ENCODE data around the gene NUBP2.

Gene NUBP2

GRCh38 chr16:1760911-1761310, 21.8 kb upstream of the NUBP2 start:
- Histone ChIP-seq H3K9ac (ENCODE audit: low read depth, low read length) (no peak overlapping the region), H3K36me3 (ENCODE audit: insufficient read depth, low read length) (peaks cover 11% of the 10 kb centered on the region; the same call in 1 of the 2 replicates), H3K27me3 (ENCODE audit: insufficient read depth, low read length) (no peaks in the 10 kb centered on the region), H3K4me1 (ENCODE audit: insufficient read depth, low read length) (no peaks in the 10 kb centered on the region), H3K4me3 (ENCODE audit: low read length) (no peak overlapping the region), H3K9me3 (ENCODE audit: insufficient read depth, low read depth, low read length) (no peaks in the 10 kb centered on the region), H3K27ac (ENCODE audit: low read depth, low read length) (no peak overlapping the region)
- 94% methylated on average over 15 of the region's 15 CpGs for WGBS

DNA sequence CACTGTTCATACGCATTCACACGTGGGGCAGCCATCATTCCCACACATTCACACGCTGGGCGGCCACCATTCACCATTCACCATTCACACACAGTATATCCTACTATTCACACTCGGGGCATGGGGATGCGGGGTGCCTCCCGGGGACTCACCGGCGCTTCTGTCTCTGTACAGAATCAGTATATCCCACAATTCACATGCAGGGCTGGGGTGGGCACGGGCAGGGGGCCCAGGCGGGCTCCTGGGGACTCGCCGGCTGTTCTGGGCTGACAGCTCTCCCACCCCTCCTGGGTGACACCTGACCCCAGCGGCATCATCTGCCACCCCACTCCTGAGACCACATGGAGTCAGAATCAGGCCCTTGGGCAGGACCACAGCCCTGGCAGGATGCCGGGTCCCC, 21.0 kb upstream of the NUBP2 start:
- Histone ChIP-seq H3K4me1 (ENCODE audit: insufficient read depth, low read length) (no peaks in the 10 kb centered on the region), H3K4me3 (ENCODE audit: low read length) (no peak overlapping the region), H3K36me3 (ENCODE audit: insufficient read depth, low read length) (peaks cover 11% of the 10 kb centered on the region; the same call in 1 of the 2 replicates), H3K27me3 (ENCODE audit: insufficient read depth, low read length) (no peaks in the 10 kb centered on the region), H3K27ac (ENCODE audit: low read depth, low read length) (no peak overlapping the region), H3K9ac (ENCODE audit: low read depth, low read length) (no peak overlapping the region), H3K9me3 (ENCODE audit: insufficient read depth, low read depth, low read length) (no peaks in the 10 kb centered on the region)
- 92% methylated on average over 15 of the region's 15 CpGs for WGBS

- H3K4me3 ChIP-seq (ENCODE audit: low read length): no peak overlapping the region
- H3K36me3 ChIP-seq (ENCODE audit: insufficient read depth, low read length): peaks cover 17% of the 10 kb centered on the region; the same call in 1 of the 2 replicates
- H3K27ac ChIP-seq (ENCODE audit: low read depth, low read length): no peak overlapping the region
- H3K9me3 ChIP-seq (ENCODE audit: insufficient read depth, low read depth, low read length): no peaks in the 10 kb centered on the region
- WGBS: 94% methylated on average over 30 of the region's 30 CpGs
- H3K27me3 ChIP-seq (ENCODE audit: insufficient read depth, low read length): no peaks in the 10 kb centered on the region
- no peaks in the 10 kb centered on the region for H3K4me1 ChIP-seq (ENCODE audit: insufficient read depth, low read length)
- H3K9ac ChIP-seq (ENCODE audit: low read depth, low read length): no peak overlapping the region
Observed at GRCh38 chr16:1762196-1762878, 20.4 kb upstream of the NUBP2 start.

DNA sequence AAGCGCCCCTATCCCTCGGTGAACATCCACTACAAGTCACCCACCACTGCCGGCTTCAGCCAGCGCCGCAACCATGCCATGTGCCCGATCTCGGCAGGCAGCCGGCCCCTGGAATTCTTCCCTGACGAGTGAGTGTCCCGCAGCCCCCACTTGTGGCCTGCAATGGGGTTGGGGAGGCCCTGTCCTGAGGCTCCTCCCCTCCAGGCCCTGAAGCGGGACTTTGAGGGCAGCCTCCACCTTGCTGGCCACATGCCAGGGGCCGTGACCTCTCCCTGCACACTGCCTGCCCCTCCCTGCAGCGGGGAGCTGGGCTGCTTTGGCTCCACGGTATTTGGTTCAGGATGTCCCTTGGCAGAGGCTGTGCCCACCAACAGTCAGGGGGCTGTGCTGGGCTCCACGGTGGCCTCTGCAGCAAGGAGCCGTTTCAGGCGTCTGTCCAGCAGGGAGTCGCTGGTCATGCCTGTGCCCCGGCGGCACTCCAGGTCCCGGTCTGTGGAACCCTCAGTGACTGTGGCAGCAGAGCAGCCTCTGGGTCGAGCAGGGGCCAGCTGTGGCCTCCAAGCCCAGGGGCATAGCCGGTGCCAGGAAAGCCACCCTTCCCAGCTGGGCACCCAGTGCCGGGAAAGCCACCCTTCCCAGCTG, 19.8 kb upstream of the NUBP2 start:
- no peak overlapping the region; the same call in 1 of the 2 replicates for H3K9ac ChIP-seq (ENCODE audit: low read depth, low read length)
- no peaks in the 10 kb centered on the region for H3K27me3 ChIP-seq (ENCODE audit: insufficient read depth, low read length)
- no peaks in the 10 kb centered on the region for H3K4me1 ChIP-seq (ENCODE audit: insufficient read depth, low read length)
- H3K36me3 ChIP-seq (ENCODE audit: insufficient read depth, low read length): peaks cover 24% of the 10 kb centered on the region; the same call in 1 of the 2 replicates
- H3K9me3 ChIP-seq (ENCODE audit: insufficient read depth, low read depth, low read length): no peaks in the 10 kb centered on the region
- no peak overlapping the region for H3K4me3 ChIP-seq (ENCODE audit: low read length)
- WGBS: 92% methylated on average over 24 of the region's 24 CpGs
- no peak overlapping the region for H3K27ac ChIP-seq (ENCODE audit: low read depth, low read length)

DNA sequence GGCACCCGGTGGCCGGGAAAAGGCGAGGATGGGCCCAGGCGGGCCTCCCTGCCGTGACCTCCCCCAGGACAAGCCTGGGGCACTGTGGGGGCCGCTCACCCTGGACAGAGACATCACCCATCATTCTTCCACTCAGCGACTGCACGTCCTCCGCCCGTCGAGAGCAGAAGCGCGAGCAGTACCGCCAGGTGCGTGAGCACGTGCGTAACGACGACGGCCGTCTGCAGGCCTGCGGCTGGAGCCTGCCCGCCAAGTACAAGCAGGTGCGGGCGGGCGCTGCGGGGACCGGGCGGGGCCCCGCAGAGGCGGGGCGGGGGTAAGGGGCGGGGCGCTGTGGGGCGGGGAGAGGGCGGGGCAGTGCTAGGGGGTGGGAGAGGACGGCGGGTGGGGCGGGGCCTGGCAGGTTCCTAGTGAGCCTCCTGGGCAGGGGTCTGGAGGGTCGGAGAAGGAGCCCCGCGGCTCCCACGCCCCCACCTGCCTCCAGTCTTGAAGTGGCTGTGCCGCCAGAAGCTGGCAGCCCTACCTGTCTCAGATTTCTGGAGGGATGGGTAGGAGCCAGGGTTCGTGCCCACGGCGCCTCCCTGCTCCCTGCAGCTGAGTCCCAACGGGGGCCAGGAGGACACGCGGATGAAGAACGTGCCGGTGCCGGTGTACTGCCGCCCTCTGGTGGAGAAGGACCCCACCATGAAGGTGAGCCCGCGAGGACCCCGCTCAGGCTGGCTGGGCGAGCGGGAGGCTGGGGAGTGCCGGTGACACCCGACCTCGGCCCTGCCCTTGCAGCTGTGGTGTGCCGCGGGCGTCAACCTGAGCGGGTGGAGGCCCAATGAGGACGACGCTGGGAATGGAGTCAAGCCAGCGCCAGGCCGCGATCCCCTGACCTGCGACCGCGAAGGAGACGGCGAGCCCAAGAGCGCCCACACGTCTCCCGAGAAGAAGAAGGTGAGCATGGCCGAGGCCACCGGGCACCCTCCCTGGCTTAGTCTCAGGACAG, 18.9 kb upstream of the NUBP2 start:
- Histone ChIP-seq H3K36me3 (ENCODE audit: insufficient read depth, low read length) (peaks cover 30% of the 10 kb centered on the region; the same call in 1 of the 2 replicates), H3K9ac (ENCODE audit: low read depth, low read length) (peak overlapping the region; percentile 4; the same call in 1 of the 2 replicates), H3K4me3 (ENCODE audit: low read length) (peak overlapping the region; percentile 37), H3K27ac (ENCODE audit: low read depth, low read length) (peak overlapping the region; percentile 26; the same call in 1 of the 2 replicates), H3K4me1 (ENCODE audit: insufficient read depth, low read length) (no peaks in the 10 kb centered on the region), H3K9me3 (ENCODE audit: insufficient read depth, low read depth, low read length) (no peaks in the 10 kb centered on the region), H3K27me3 (ENCODE audit: insufficient read depth, low read length) (no peaks in the 10 kb centered on the region)
- 50% methylated on average over 68 of the region's 81 CpGs for WGBS

DNA sequence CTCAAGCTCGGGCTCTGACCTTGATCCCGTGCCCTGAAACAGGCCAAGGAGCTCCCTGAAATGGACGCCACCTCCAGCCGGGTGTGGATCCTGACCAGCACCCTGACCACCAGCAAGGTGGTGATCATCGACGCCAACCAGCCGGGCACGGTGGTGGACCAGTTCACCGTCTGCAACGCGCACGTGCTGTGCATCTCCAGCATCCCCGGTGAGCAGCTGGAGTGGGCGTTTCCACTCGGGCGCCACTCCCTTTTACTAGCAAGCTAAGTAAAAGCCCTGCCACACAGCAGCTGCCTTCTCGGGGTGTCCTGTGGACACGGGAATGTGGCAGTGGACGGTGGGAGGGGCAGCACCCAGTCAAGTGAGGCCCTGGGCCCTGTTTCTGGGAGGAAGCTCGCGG, 17.8 kb upstream of the NUBP2 start:
- no peak overlapping the region for H3K27ac ChIP-seq (ENCODE audit: low read depth, low read length)
- H3K36me3 ChIP-seq (ENCODE audit: insufficient read depth, low read length): peaks cover 30% of the 10 kb centered on the region
- H3K9ac ChIP-seq (ENCODE audit: low read depth, low read length): no peak overlapping the region
- H3K9me3 ChIP-seq (ENCODE audit: insufficient read depth, low read depth, low read length): no peaks in the 10 kb centered on the region
- H3K4me3 ChIP-seq (ENCODE audit: low read length): no peak overlapping the region
- whole genome bisulfite sequencing: 96% methylated on average over 21 of the region's 21 CpGs
- no peaks in the 10 kb centered on the region for H3K4me1 ChIP-seq (ENCODE audit: insufficient read depth, low read length)
- H3K27me3 ChIP-seq (ENCODE audit: insufficient read depth, low read length): no peaks in the 10 kb centered on the region

DNA sequence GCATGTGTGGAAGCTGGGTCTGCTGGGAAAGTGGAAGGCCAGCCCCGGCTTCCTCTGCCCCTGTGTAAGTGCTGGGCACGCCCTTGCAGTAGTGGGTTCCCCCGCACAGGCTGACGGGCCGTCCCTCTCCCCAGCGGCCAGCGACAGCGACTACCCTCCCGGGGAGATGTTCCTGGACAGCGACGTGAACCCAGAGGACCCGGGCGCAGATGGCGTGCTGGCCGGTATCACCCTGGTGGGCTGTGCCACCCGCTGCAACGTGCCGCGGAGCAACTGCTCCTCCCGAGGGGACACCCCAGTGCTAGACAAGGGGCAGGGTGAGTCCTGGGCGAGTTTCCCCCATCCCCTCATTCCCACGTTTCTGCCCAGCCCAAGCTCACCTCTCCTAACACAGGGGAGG, 16.9 kb upstream of the NUBP2 start:
- no peak overlapping the region for H3K27ac ChIP-seq (ENCODE audit: low read depth, low read length)
- H3K9ac ChIP-seq (ENCODE audit: low read depth, low read length): no peak overlapping the region
- H3K4me3 ChIP-seq (ENCODE audit: low read length): no peak overlapping the region
- H3K4me1 ChIP-seq (ENCODE audit: insufficient read depth, low read length): no peaks in the 10 kb centered on the region
- H3K36me3 ChIP-seq (ENCODE audit: insufficient read depth, low read length): peaks cover 27% of the 10 kb centered on the region
- H3K9me3 ChIP-seq (ENCODE audit: insufficient read depth, low read depth, low read length): no peaks in the 10 kb centered on the region
- 91% methylated on average over 22 of the region's 22 CpGs for whole genome bisulfite sequencing
- no peaks in the 10 kb centered on the region for H3K27me3 ChIP-seq (ENCODE audit: insufficient read depth, low read length)

DNA sequence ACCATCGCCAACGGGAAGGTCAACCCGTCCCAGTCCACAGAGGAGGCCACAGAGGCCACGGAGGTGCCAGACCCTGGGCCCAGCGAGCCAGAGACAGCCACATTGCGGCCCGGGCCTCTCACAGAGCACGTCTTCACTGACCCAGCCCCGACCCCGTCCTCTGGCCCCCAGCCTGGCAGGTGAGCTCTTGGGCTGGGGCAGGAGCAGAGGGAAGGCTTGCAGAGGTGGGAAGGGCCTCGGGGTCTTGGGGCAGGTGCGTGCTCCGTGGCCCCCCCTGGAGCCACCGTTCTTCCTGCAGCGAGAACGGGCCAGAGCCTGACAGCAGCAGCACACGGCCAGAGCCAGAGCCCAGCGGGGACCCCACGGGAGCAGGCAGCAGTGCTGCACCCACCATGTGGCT, 16.5 kb upstream of the NUBP2 start:
- Histone ChIP-seq H3K36me3 (ENCODE audit: insufficient read depth, low read length) (peaks cover 27% of the 10 kb centered on the region), H3K9me3 (ENCODE audit: insufficient read depth, low read depth, low read length) (no peaks in the 10 kb centered on the region), H3K9ac (ENCODE audit: low read depth, low read length) (no peak overlapping the region), H3K4me1 (ENCODE audit: insufficient read depth, low read length) (no peaks in the 10 kb centered on the region), H3K27ac (ENCODE audit: low read depth, low read length) (no peak overlapping the region), H3K27me3 (ENCODE audit: insufficient read depth, low read length) (no peaks in the 10 kb centered on the region), H3K4me3 (ENCODE audit: low read length) (no peak overlapping the region)
- WGBS: 95% methylated on average over 19 of the region's 19 CpGs

- Histone ChIP-seq H3K4me3 (ENCODE audit: low read length) (no peak overlapping the region), H3K9ac (ENCODE audit: low read depth, low read length) (no peak overlapping the region), H3K36me3 (ENCODE audit: insufficient read depth, low read length) (peaks cover 27% of the 10 kb centered on the region), H3K27ac (ENCODE audit: low read depth, low read length) (no peak overlapping the region), H3K27me3 (ENCODE audit: insufficient read depth, low read length) (no peaks in the 10 kb centered on the region), H3K9me3 (ENCODE audit: insufficient read depth, low read depth, low read length) (no peaks in the 10 kb centered on the region), H3K4me1 (ENCODE audit: insufficient read depth, low read length) (no peaks in the 10 kb centered on the region)
- 96% methylated on average over 18 of the region's 18 CpGs for WGBS
Observed at GRCh38 chr16:1766701-1767100, 16.1 kb upstream of the NUBP2 start.

DNA sequence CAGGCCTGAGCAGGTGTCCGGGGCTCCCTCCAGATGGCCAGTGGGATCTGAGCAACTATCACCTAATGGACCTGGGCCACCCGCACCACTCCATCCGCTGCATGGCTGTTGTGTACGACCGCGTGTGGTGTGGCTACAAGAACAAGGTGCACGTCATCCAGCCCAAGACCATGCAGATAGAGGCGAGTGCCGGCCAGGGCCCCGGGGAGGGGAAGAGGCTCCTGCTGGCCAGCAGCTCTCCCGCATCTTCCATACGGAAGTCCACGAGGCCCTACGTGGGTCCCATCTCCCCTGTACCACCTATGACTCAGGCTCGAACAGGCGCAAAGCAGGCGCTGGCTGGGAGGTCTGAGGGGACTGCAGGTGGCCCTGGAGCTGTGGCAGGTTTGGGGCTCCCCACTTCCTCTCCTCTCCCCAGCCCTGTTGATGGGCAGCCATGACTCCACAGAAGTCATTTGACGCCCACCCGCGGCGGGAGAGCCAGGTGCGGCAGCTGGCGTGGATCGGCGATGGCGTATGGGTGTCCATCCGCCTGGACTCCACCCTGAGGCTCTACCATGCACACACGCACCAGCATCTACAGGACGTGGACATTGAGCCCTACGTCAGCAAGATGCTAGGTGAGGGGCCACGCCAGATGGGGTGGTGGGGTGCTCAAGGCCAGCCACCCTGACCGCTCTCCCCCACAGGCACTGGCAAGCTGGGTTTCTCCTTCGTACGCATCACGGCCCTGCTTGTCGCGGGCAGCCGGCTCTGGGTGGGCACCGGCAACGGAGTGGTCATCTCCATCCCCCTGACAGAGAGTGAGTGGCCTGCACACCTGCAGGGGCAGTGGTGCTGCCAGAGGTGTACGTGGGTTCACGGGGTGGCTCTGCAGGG, 15.4 kb upstream of the NUBP2 start:
- H3K27ac ChIP-seq (ENCODE audit: low read depth, low read length): no peak overlapping the region
- 94% methylated on average over 42 of the region's 42 CpGs for WGBS
- no peak overlapping the region for H3K9ac ChIP-seq (ENCODE audit: low read depth, low read length)
- H3K9me3 ChIP-seq (ENCODE audit: insufficient read depth, low read depth, low read length): no peaks in the 10 kb centered on the region
- peaks cover 27% of the 10 kb centered on the region for H3K36me3 ChIP-seq (ENCODE audit: insufficient read depth, low read length)
- no peaks in the 10 kb centered on the region for H3K4me1 ChIP-seq (ENCODE audit: insufficient read depth, low read length)
- H3K4me3 ChIP-seq (ENCODE audit: low read length): no peak overlapping the region
- no peaks in the 10 kb centered on the region for H3K27me3 ChIP-seq (ENCODE audit: insufficient read depth, low read length)
